K562 (cell line): ENCODE data around the gene OR13C5. TPM values are rescaled to one million over a fixed set of nuclear protein-coding genes. Genes with fewer than 3 reads are reported as not detected.
"Not testable (repeated sequence)": the region's sequence is repeated elsewhere in the genome, so short reads cannot be mapped to it uniquely, and the experiment has no call there.

Experiments used
- ATAC-seq: fragments of 200-7000 bp; cut with Tn5 transposase; 3 replicates; pipeline ENCODE4 v1.9.1; 2020; ENCODE audit warnings: moderate library complexity
- BruUV-seq: library from RNA; stranded (reverse); fragments of 400-500 nt; replicated peaks from 2 replicates; lab custom pipeline; 2021; lab: Mats Ljungman, UMichigan
- CTCF ChIA-PET: fragments of 300-600 bp; formaldehyde crosslinking; extraction: SDS; loops from one replicate; lab custom pipeline; 2021; ENCODE audit warnings: low intra/inter-chr PET ratio; lab: Yijun Ruan, JAX
- POLR2A ChIA-PET: fragments of 300-600, 350-650 bp; sonication (Branson Sonifier 250); formaldehyde crosslinking; extraction: SDS; loops from one replicate; lab custom pipeline; 2021; ENCODE audit warnings: antibody characterized with exemption, inconsistent platforms; lab: Yijun Ruan, JAX
- DNase-seq, 4 experiments: peaks; one replicate each; pipeline versions ENCODE4 v3.0.0 to v3.0.0-alpha.2; 2011 to 2018; ENCODE audit warnings: low spot score in 3 of 4, mixed read lengths in 3 of 4; ENCODE audit errors: extremely low read depth in 1 of 4
- FAIRE-seq: peaks from 2 replicates; lab custom pipeline; 2011; peaks lifted over from hg19 to GRCh38; lab: Jason Lieb, UNC
- H2AFZ ChIP-seq: 2 replicates; pipeline ENCODE4 v1.6.0; 2011; ENCODE audit warnings: low read depth, low read length, control low read depth, inconsistent platforms
- H3K27ac ChIP-seq: fragments of 200-600 bp; 3 replicates; pipeline ENCODE4 v1.8.0; 2011; ENCODE audit warnings: low read depth, mild to moderate bottlenecking, control low read depth, inconsistent platforms, low read length, moderate library complexity, mixed read lengths; ENCODE audit errors: extremely low read depth
- H3K27me3 ChIP-seq, 2 experiments: fragments of 300-600 bp in 1 of 2; 2 replicates in 1 of 2; 3 replicates in 1 of 2; pipeline versions ENCODE4 v1.6.0 to v1.8.0; 2011; ENCODE audit warnings: inconsistent platforms in 2 of 2, low read length in 2 of 2, mild to moderate bottlenecking in 1 of 2, mixed read lengths in 1 of 2, moderate library complexity in 1 of 2; ENCODE audit not compliant: control insufficient read depth in 2 of 2, insufficient read depth in 2 of 2
- H3K36me3 ChIP-seq: fragments of 300-600 bp; 3 replicates; pipeline ENCODE4 v1.8.0; 2011; ENCODE audit warnings: mild to moderate bottlenecking, low read length, inconsistent platforms; ENCODE audit not compliant: control insufficient read depth, insufficient read depth
- H3K4me1 ChIP-seq, 2 experiments: fragments of 200-600 bp in 1 of 2; replicated peaks in 1 of 2; 2 replicates in 1 of 2; 3 replicates in 1 of 2; pipeline versions ENCODE4 v1.5.1 to v1.8.0; 2011; ENCODE audit warnings: inconsistent platforms in 2 of 2, low read length in 2 of 2, mild to moderate bottlenecking in 1 of 2, mixed read lengths in 1 of 2, moderate library complexity in 1 of 2; ENCODE audit not compliant: control insufficient read depth in 2 of 2, insufficient read depth in 2 of 2
- H3K4me2 ChIP-seq: 2 replicates; pipeline ENCODE4 v1.6.1; 2011; ENCODE audit warnings: low read length, control low read depth, inconsistent platforms, mixed read lengths; ENCODE audit not compliant: insufficient read depth
- H3K4me3 ChIP-seq: fragments of 200-600 bp; sonication (generic), shearing (Covaris generic); 2 replicates; pipeline ENCODE4 v1.5.1; 2016; ENCODE audit warnings: control low read depth, inconsistent platforms
- H3K79me2 ChIP-seq: fragments of 200-600 bp; 3 replicates; pipeline ENCODE4 v1.8.0; 2011; ENCODE audit warnings: low read length, inconsistent platforms; ENCODE audit not compliant: control insufficient read depth, insufficient read depth
- H3K9ac ChIP-seq, 2 experiments: 2 replicates each; pipeline versions ENCODE4 v1.6.0 to v1.6.1; 2011; ENCODE audit warnings: low read depth in 2 of 2, low read length in 2 of 2, control low read depth in 1 of 2, inconsistent platforms in 1 of 2, mild to moderate bottlenecking in 1 of 2, mixed read lengths in 1 of 2; ENCODE audit not compliant: insufficient read depth in 1 of 2
- H3K9me1 ChIP-seq: one replicate; pipeline ENCODE4 v1.6.0; 2011; ENCODE audit warnings: inconsistent platforms, mild to moderate bottlenecking, low read length, moderate library complexity; ENCODE audit not compliant: control insufficient read depth, insufficient read depth
- H3K9me3 ChIP-seq: replicated peaks from 2 replicates; pipeline ENCODE4 v1.5.1; 2011; ENCODE audit warnings: low read depth, low read length, inconsistent platforms; ENCODE audit not compliant: control insufficient read depth, insufficient read depth
- H4K20me1 ChIP-seq: replicated peaks from 2 replicates; pipeline ENCODE4 v1.6.1; 2011; ENCODE audit warnings: low read length, inconsistent platforms, mixed read lengths; ENCODE audit not compliant: control insufficient read depth, insufficient read depth
- CHD1 ChIP-seq: fragments of 200-600 bp; sonication (generic); IDR thresholded peaks from one replicate; pipeline ENCODE4 v1.6.1; 2012; ENCODE audit warnings: mild to moderate bottlenecking, moderate library complexity, low read length, inconsistent platforms
- E2F4 ChIP-seq: sonication (generic); formaldehyde crosslinking; IDR thresholded peaks from 2 replicates; pipeline ENCODE4 v1.8.0; 2022; ENCODE audit warnings: mild to moderate bottlenecking, low read depth, missing genetic modification reagents
- FOXK2 ChIP-seq, 2 experiments: fragments of 450-650 bp; IDR thresholded peaks in 1 of 2; conservative IDR thresholded peaks in 1 of 2; 2 replicates each; pipeline ENCODE4 v1.6.1; 2016; ENCODE audit warnings: low read depth in 2 of 2, mild to moderate bottlenecking in 1 of 2
- HDAC1 ChIP-seq, 2 experiments: fragments of 450-650 bp; IDR thresholded peaks; 2 replicates each; pipeline ENCODE4 v1.6.1; 2016 to 2017; ENCODE audit warnings: inconsistent platforms in 1 of 2, mild to moderate bottlenecking in 1 of 2, moderate library complexity in 1 of 2
- PURB ChIP-seq: sonication (generic); formaldehyde crosslinking; IDR thresholded peaks from 2 replicates; pipeline ENCODE4 v1.9.0; 2021; ENCODE audit warnings: low read depth, mild to moderate bottlenecking, missing genetic modification reagents
- SMARCE1 ChIP-seq: fragments of 450-650 bp; IDR thresholded peaks from 2 replicates; pipeline ENCODE4 v1.7.1; 2016; ENCODE audit warnings: mild to moderate bottlenecking
- ZKSCAN3 ChIP-seq: fragments of 250-450 bp; sonication (Bioruptor Pico); IDR thresholded peaks from 2 replicates; pipeline ENCODE4 v1.4.0; 2020
- ZNF175 ChIP-seq: fragments of 200-800 bp; sonication (Bioruptor generic); IDR thresholded peaks from 2 replicates; pipeline ENCODE4 v1.6.1; 2016; ENCODE audit warnings: low read depth, mild to moderate bottlenecking, missing genetic modification characterization, missing compliant biosample characterization
- ZNF589 ChIP-seq: fragments of 200-800 bp; sonication (Bioruptor generic); IDR thresholded peaks from 2 replicates; pipeline ENCODE4 v1.6.1; 2016; ENCODE audit warnings: low read depth, missing genetic modification characterization, missing compliant biosample characterization
- WGBS: fragments of 100-300 bp; shearing (Covaris generic); methylation state at CpG from one replicate; pipeline ENCODE4 v1.1.6; 2016; ENCODE audit warnings: low coverage, mixed read lengths; ENCODE audit not compliant: insufficient coverage; ENCODE audit errors: missing lambda C conversion rate; 5-methylcytosine and 5-hydroxymethylcytosine counted together
- in situ Hi-C: fragments of 300-500 bp; cut with MboI; formaldehyde crosslinking; loops from 4 replicates; pipeline ENCODE4 v1.15.0; 2018; ENCODE audit warnings: inconsistent platforms, mixed read lengths
- intact Hi-C: fragments of 100-400 bp; cut with micrococcal nuclease; formaldehyde crosslinking; loops from 2 replicates; pipeline ENCODE4 v1.14.2; 2022
- polyA plus RNA-seq, 8 experiments: library from polyadenylated mRNA; depleted of rRNA in 4 of 8; stranded (reverse) in 5 of 8; unstranded in 3 of 8; fragments of >200 nt; fragmentation: Nextera tagmentation in 2 of 8; fragmentation: Illumina TruSeq in 1 of 8; extraction: Ambion mirVana in 2 of 8; extraction: Trizol in 1 of 8; gene quantifications; 2 replicates each; pipeline versions ENCODE4 v1.2.1 to v1.2.3, GENCODE V29; 2011 to 2014; ENCODE audit warnings: inconsistent platforms in 1 of 8, missing spikeins in 1 of 8
- total RNA-seq, 7 experiments: library from RNA; depleted of rRNA in 6 of 7; stranded (reverse); fragments of >200 nt in 6 of 7; fragmentation: Illumina TruSeq in 2 of 7; extraction: Trizol in 2 of 7; gene quantifications; 2 replicates each; pipeline versions ENCODE4 v1.2.1 to v1.2.3, GENCODE V29; 2011 to 2021; ENCODE audit warnings: low replicate concordance in 1 of 7
- TF ChIP-seq, protein P1 (sequence below), 2 experiments: fragments of 250-450 bp in 1 of 2; fragments of 450-650 bp in 1 of 2; sonication (Bioruptor Pico) in 1 of 2; IDR thresholded peaks; 2 replicates each; pipeline versions ENCODE4 v1.6.1 to v1.8.0; 2016 to 2021; ENCODE audit warnings: mild to moderate bottlenecking in 2 of 2, moderate library complexity in 2 of 2, missing compliant biosample characterization in 1 of 2, missing genetic modification characterization in 1 of 2
- TF ChIP-seq, protein P2 (sequence below): fragments of 450-650 bp; formaldehyde crosslinking; IDR thresholded peaks from 2 replicates; pipeline ENCODE4 v1.4.0; 2020; ENCODE audit warnings: mild to moderate bottlenecking, moderate library complexity

OR13C5 gene
- total and polyA plus RNA-seq, 9 of the 15 experiments (the other 6 are each of a cell fraction or from before 2014, with no cell fraction given) = not detected

DNA sequence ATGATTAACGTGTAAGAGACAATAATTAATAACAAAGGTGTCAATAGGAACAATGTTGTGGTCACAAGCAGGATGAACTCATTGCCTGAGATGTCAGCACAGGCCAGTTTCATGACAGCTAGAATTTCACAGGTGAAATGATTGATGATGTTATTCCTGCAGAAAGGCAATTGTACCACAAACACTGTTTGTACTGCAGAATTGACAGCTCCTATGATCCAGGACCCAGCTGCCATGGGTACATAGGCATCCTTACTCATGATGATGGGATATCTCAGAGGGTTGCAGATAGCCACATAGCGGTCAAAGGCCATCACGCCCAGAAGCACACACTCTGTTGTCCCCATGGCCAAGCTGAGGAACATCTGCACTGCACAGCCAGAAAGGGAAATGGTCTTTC lies 464 bp downstream of the OR13C5 start:
- H3K79me2 ChIP-seq, BruUV-seq, H4K20me1 ChIP-seq, H3K9me1 ChIP-seq, POLR2A ChIA-PET, in situ Hi-C loops, H3K4me2 ChIP-seq, H3K4me1 ChIP-seq, CTCF ChIA-PET, H3K4me3 ChIP-seq, H2AFZ ChIP-seq, FAIRE-seq, H3K9me3 ChIP-seq, H3K27me3 ChIP-seq, H3K9ac ChIP-seq, intact Hi-C loops, H3K27ac ChIP-seq, ATAC-seq, DNase-seq, H3K36me3 ChIP-seq: not testable (repeated sequence)
- WGBS = 0% methylated on average over 1 of the region's 3 CpGs

DNA sequence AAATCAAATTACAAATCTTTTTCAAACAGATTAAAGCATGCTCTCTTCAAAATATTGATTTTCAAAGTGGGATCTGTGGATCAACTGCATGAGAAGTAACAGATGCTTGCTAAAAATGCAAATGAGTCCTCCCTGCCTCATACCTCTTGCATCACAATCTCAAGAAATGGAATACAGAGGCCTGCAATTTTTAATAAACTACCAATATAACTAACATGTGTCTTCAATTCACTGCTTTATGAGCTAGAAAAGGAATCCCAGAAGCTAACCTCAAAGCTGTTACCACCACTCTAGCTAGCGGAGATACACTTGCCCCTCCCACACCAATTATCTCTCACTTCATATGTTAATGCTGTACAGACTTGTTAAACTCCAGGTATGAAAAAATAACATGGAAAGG lies 9.6 kb downstream of the OR13C5 start:
- ChIA-PET POLR2A (no interaction called here), CTCF (no interaction called here)
- H3K27me3 ChIP-seq = no peaks in the 10 kb centered on the region
- DNase-seq (no peak), ATAC-seq (no peak), FAIRE-seq (no peak)
- H3K9ac ChIP-seq = no peak overlapping the region
- intact Hi-C loops (no loop called here), in situ Hi-C loops (no loop called here)
- no peak overlapping the region for H3K4me3 ChIP-seq
- H3K79me2 ChIP-seq = no peaks in the 10 kb centered on the region
- BruUV-seq = no TSS peak
- no peaks in the 10 kb centered on the region for H3K9me1 ChIP-seq
- no peaks in the 10 kb centered on the region for H3K9me3 ChIP-seq
- H3K27ac ChIP-seq = no peak overlapping the region
- 9% methylated on average over 1 of the region's 1 CpG for WGBS
- H2AFZ ChIP-seq = no peak overlapping the region
- no peaks in the 10 kb centered on the region for H4K20me1 ChIP-seq
- H3K4me2 ChIP-seq = no peak overlapping the region
- no peaks in the 10 kb centered on the region for H3K36me3 ChIP-seq
- no peaks in the 10 kb centered on the region for H3K4me1 ChIP-seq
- TF ChIP-seq ZKSCAN3 (CRISPR knock-in tag) (no peak), ZNF175 (CRISPR knock-in tag) (no peak), CHD1 (no peak), ZNF589 (CRISPR knock-in tag) (no peak), FOXK2 (conservative IDR thresholded peaks at IDR 0.05 in 1 of 2, IDR thresholded peaks at IDR 0.05 in 1 of 2; ENCODE audit: low read depth in 2 of 2) (no peak), E2F4 (CRISPR knock-in tag) (no peak), PURB (CRISPR knock-in tag) (no peak), SMARCE1 (no peak), HDAC1 (IDR thresholded peaks at IDR 0.05) (no peak)
- TF ChIP-seq, protein P1, sequence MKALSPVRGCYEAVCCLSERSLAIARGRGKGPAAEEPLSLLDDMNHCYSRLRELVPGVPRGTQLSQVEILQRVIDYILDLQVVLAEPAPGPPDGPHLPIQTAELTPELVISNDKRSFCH (CRISPR knock-in tag; IDR thresholded peaks at IDR 0.05) = no peak
- TF ChIP-seq, protein P1 (tag; IDR thresholded peaks at IDR 0.05) = no peak
- TF ChIP-seq, protein P2, sequence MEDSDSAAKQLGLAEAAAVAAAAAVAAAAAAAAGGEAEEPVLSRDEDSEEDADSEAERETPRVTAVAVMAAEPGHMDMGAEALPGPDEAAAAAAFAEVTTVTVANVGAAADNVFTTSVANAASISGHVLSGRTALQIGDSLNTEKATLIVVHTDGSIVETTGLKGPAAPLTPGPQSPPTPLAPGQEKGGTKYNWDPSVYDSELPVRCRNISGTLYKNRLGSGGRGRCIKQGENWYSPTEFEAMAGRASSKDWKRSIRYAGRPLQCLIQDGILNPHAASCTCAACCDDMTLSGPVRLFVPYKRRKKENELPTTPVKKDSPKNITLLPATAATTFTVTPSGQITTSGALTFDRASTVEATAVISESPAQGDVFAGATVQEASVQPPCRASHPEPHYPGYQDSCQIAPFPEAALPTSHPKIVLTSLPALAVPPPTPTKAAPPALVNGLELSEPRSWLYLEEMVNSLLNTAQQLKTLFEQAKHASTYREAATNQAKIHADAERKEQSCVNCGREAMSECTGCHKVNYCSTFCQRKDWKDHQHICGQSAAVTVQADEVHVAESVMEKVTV = no peak
